Measurements from ENCODE around the gene RGMB.

The RGMB gene

DNA sequence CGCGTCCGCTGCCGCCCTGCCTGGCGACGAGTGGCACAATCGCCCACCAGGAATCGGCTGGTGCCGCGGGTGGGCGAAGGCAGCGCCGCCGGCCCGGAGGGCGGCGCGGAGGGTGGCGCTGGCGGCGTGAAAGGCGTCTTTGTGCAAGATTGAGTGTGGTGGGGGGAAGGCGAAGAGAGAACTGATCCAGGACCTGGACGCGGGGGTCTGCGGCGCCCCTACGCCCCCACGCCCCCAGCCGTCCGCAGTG, 4.6 kb upstream of the RGMB start:
- TF ChIP-seq CTCF (IDR thresholded peaks at IDR 0.05; ENCODE audit: control extremely low read depth, extremely low read depth, low read depth, missing control alignments): no peak
- CTCF ChIA-PET: interaction anchor here (0.8 to 7.0 kb wide), 33 partner anchors 8 to 1585 kb away, joined by 3 to 97 read pairs (median 5); partner anchors contain the start of gene RIOK2
- no peak for DNase-seq (ENCODE audit: extremely low spot score)
- POLR2A ChIA-PET: no interaction called here

DNA sequence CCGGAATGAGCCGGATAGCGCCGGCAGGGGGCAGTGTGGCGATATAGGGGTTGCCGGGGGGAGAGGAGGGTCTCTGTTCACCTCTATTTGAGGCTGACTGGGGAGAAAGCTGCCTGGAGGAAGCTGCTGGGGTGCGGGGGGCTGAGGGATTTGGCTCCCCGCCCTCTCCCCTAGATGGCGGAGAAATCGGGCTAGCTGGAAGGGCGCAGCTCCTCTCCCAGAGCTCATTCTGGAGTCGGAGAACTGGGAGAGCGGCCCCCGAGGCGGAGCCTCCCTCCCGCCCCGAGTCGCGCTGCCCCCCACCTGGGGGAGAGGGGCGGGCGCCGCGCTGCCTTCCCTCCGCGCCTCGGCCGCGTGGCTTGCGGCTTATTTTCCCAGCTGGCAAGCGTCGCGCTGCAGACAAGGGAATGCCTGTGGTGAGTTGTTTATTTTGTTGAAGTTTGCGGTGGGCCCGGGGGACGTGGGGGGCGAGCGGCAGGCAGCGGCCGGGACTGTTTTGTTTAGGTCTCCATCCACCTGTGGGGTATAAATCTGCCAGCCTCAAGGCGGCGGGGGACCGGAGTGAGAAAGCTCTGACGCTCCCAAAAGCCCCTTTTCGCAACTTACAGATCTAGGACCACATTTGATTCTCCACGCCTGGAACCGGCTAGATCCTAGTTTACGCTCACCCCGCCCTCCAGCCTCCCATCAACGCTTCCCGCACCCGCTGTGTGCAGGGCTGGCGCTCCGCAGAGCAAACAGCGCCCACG, 4.1 kb upstream of the RGMB start:
- POLR2A ChIA-PET: interaction anchor here (0.6 kb wide), 1 partner anchor 1538 kb away, joined by 3 read pairs; no protein-coding TSS in a partner anchor
- CTCF ChIA-PET: interaction anchor here (0.8 to 7.0 kb wide), 35 partner anchors 8 to 1586 kb away, joined by 3 to 97 read pairs (median 5); partner anchors contain the start of gene RIOK2
- TF ChIP-seq CTCF (IDR thresholded peaks at IDR 0.05; ENCODE audit: control extremely low read depth, extremely low read depth, low read depth, missing control alignments): peak; percentile 76
- DNase-seq (ENCODE audit: extremely low spot score): peak; percentile 54

DNA sequence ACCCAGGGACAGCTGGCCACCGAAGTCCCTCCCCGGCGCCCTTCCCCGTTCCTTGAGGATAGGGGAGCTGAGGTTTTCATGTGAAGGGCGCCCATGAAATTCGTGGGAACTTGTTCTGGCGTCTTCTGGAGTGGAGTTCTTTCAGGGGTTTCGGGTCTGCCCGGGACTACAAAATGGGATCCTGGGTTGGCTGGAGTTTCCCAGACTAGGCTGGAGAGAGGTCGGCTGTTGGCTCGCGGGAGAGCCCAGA, 3.6 kb upstream of the RGMB start:
- DNase-seq (ENCODE audit: extremely low spot score): peak; percentile 39
- POLR2A ChIA-PET: no interaction called here
- CTCF ChIA-PET: interaction anchor here (0.8 to 7.0 kb wide), 18 partner anchors 8 to 378 kb away, joined by 3 to 97 read pairs (median 8); no protein-coding TSS in a partner anchor
- no peak for TF ChIP-seq CTCF (IDR thresholded peaks at IDR 0.05; ENCODE audit: control extremely low read depth, extremely low read depth, low read depth, missing control alignments)

DNA sequence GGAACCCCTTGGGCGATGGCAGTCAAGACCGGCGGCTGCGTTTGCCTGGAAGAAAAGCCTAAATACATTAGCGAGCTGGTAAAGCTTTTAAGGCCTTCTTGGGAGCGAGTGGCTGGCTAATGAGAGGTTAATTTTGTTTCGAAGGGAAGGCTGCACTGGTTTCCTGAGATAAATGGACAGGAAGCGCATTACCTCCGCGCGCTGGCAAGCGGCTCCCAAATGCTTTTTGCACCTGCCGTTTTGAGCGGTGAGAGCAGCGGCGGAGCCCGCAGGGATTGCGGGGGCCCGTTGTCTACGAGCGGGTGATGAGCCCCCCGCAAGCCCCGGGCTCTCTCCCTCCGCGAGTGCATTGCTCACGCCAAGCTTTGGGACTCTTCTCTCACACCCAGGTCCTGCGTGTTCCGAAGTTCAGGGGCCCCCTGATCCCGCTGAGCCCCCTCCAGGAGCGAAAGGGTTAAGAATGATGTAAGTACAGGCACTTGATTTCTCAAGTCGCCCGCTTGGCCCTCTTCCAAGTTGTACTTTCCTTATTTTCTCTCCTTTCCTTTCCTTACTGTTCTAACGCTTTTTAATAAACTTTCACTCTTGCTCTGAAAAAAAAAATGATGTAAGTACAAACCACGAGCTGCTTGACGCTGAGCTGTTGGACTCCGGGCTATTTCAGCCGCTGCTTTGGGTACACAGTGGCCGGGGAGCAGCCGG, 3.1 kb upstream of the RGMB start:
- DNase-seq (ENCODE audit: extremely low spot score): no peak
- no peak for TF ChIP-seq CTCF (IDR thresholded peaks at IDR 0.05; ENCODE audit: control extremely low read depth, extremely low read depth, low read depth, missing control alignments)
- POLR2A ChIA-PET: no interaction called here
- CTCF ChIA-PET: interaction anchor here (0.6 to 7.0 kb wide), 27 partner anchors 8 to 1237 kb away, joined by 3 to 97 read pairs (median 5); no protein-coding TSS in a partner anchor

DNA sequence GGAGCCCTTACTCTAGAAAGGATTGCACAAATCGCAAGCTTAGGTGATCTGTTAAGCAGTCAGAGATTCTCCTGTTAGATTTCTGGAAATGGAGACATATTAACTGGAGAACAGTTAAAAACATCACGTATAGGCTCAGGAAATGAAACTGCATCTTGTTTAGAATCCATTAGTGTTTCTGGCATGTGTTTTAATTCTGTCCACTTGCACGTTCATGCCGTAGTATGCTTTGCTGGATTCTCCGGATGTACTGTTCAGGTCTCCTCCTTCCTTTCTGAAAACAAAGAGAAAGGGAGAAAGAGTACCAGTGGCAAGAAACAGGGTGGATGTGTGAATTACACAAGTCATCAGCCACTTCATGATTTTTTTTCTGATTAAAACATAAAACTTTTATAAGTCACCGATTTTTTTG, 2.5 kb upstream of the RGMB start:
- POLR2A ChIA-PET: no interaction called here
- peak; percentile 34 for DNase-seq (ENCODE audit: extremely low spot score)
- TF ChIP-seq CTCF (IDR thresholded peaks at IDR 0.05; ENCODE audit: control extremely low read depth, extremely low read depth, low read depth, missing control alignments): no peak
- CTCF ChIA-PET: interaction anchor here (0.6 to 7.0 kb wide), 21 partner anchors 9 to 1237 kb away, joined by 3 to 97 read pairs (median 4); no protein-coding TSS in a partner anchor

DNA sequence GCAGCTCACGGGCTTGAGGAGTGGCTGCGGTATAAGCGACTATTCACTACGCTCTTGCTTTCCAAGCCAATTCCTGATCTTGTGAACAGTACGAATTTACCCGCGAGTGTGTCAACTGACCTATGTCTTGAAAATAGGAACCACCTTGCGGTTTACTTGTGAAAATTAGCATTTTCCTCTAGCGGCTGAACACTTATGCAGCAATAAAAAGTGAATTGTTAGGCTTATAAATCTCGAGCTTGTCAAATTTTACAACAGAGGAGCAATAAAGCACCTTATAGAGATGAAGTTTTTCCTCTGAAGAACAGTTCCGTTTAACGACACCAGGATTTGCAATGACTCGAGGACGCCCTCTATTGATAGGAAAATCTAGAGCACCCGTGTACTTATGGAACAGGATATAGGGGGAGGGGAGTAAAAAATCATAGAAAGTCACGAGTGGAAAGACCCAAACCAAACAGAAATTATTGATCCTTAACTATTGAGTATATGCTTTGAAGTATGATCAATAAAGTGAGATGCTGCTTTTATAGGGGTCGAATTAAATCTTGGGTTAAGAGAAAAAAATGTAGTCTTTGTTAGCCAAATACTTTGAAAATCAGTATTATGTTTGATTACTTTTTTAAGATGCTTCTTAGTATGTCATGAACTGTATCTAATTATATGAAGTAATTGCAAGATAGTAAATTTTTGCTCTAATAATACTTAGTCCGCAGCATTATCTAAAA, 1.9 kb upstream of the RGMB start:
- ChIA-PET CTCF (interaction anchor here (0.8 to 7.0 kb wide), 24 partner anchors 10 to 1774 kb away, joined by 3 to 97 read pairs (median 4); no protein-coding TSS in a partner anchor), POLR2A (interaction anchor here (0.7 kb wide), 1 partner anchor 26 kb away, joined by 3 read pairs; no protein-coding TSS in a partner anchor)
- TF ChIP-seq CTCF (IDR thresholded peaks at IDR 0.05; ENCODE audit: control extremely low read depth, extremely low read depth, low read depth, missing control alignments): peak; percentile 78
- peak; percentile 65 for DNase-seq (ENCODE audit: extremely low spot score)
